GM19372 (cell line): Measurements from ENCODE around the gene OGFR.

Experiments
- ATAC-seq: cut with Tn5 transposase; IDR thresholded peaks from one replicate; pipeline ENCODE4 v1.9.1; 2021; ENCODE audit warnings: mild to moderate bottlenecking, low read depth, moderate library complexity; ENCODE audit not compliant: unreplicated experiment

Gene OGFR

DNA sequence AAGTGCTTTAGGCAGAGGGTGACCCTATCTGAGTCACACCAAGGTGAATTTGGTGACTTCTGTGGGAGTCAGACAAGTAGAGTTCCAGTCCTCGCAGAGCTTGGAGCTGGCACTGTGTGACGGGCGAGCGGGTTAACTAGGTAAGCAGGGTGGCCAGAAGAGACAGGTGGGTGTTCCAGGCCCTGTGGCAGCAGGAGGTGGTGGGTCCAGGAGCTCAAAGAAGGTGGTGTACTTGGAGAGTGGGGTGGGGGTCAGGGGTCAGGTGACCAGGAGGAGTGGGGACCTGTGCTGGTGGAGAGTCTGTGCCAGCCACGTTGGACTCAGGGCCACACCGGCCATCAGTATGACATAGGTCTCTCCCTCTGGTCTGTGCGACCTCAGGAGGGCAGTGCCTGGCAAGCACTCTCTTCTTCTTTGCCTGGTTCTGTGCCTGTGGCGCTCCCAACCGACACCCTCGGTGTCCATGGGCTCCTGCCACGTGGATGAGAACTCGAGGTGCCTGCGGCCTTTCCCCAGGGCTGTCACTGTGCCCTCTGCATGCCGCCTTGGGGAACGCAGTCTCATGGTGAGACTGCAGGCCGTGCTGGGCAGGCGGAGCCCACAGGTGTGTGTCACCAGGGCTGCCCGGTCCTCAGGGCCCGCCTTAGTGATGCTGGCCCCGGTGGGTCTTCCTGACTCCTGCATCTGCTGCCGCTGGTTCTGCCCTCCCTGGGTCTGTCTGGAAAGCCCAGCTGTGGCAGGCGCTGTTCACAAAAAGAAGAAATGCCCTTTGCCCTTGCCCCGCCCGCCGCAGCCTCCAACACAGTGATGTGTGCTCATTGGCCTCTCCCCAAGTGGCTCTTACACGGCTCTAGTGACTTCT, 6.7 kb upstream of the OGFR start:
- no peak for ATAC-seq

DNA sequence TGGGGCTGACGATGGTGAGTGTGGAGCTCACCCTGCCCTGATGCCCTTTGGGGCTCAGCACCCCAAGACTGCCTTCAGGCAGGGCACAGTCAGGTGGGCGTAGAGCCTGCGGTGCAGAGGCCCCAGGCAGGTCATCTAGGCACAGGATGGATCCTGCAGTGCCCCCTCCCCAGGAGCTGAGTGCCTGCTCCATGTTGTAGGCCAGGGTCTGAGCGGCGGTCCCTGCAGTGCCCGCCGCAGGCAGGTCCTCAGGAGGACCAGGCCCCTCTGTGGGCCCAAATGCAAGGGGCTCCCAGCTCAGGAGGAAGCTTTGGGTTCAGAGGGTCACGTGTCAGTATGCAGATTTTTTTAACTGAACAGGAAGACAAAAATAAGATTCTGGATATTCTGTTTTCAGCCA, 5.6 kb upstream of the OGFR start:
- no peak for ATAC-seq

- ATAC-seq: no peak
These were observed 5.2 kb upstream of the OGFR start for GRCh38 chr20:62799459-62799858.

GRCh38 chr20:62799873-62800272, 4.8 kb upstream of the OGFR start:
- ATAC-seq: no peak

DNA sequence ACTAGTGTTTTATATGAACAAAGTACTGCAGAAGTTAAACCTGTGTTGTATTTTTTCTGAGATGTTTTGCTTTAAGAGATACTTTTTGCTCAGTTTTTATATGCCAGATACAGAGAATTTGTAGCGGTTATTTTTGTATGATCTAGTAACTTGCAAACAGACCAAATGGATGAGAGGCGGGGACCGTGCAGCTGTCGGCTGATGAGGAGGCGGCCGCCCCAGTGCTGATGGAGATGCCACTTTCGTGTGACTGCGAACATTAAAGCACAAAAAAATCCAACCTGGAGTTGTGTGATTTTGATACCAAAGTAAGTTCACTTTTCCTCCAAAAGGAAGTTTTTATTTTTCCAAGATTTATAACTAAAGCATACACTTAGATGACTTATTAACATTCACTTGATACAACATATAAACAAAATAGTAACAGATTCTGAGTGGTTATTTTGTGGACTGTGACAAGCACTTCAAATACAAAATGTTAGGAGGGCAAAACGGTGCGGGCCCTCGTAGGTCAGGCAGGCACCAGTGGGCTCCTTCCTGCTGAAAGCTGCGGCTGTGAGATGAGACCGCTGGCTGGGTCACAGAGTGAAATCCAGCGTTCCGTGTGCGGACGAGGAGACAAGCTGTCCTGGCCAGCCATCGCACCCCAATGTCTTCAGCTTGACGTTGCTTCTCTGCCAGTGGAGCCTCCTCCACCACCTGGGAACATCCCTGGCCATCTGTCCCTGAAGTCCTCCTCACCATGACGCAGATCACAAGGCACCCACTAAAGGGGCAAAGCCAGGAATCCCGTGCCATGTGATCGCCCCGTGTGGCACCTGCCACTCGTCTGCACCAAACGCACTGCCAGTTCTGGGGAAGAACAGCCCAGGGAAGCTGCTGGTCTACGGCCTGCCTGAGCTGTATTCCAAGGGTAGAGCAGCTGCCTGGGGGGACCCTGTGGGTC, 4.0 kb upstream of the OGFR start:
- no peak for ATAC-seq

DNA sequence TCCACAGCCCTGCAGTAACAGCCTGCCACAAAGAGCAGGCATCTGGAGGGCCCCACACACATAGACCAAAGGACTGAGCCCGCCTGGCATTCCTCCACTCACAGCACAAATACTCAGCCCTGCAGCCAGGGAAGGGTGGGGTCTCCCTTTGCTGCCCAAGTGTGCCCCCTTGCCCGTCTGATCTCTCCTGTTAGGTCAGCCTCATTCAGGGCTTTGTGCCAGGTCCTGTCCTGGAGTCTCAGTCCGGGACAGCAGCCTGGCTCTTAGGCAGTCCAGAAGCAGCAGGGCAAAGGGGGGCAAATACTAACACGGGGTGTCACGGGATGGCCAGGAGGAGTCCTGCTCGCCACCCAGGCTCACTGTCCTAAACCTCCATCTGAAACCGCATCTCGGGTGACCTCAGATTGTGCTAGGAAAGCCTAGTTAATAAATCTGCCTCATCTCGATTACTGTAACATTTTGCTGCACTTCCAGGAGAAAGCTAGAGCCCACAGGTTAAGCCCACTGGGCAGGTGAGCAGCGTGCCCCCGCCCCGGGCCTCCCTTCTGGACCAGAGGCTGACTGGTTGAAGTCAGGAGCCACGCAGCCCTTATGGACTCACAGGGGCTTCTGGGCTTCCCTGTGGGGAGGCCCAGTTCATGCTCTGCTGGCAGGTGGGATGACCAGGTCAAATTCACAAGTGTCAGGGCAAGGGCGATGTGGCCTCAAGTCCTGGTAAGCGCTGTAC, 3.2 kb upstream of the OGFR start:
- no peak for ATAC-seq

- ATAC-seq: no peak
These were observed 2.5 kb upstream of the OGFR start for GRCh38 chr20:62802026-62802712.

DNA sequence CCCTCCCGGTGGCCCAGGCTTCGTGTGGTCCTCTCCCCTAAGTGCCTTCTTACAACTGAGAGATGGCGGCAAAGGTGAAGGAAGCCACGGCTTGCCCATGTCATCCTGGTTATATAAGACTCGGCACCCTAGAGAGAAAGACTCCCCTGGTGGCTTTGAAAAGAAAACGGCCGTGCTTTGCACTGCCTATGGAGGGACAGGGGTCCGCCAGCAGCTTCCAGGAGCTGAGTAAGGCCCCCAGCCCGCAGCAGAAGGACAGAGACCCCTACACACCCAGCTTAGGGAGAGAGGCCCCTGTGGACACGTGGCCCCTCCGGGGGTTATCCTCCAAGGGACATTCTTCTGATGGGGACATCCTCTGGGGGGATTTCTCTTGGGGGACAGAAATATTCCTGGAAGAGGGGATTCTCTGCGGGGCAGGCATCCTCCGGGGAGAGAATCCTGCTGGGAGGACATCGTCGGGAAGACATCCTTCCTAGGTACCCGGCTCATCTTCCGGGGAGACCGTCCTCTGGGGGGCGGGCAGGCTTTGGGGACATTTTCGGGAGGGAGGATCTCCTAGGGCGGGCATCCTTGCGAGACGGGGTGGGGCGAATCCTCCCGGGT, 511 bp upstream of the OGFR start:
- no peak for ATAC-seq

DNA sequence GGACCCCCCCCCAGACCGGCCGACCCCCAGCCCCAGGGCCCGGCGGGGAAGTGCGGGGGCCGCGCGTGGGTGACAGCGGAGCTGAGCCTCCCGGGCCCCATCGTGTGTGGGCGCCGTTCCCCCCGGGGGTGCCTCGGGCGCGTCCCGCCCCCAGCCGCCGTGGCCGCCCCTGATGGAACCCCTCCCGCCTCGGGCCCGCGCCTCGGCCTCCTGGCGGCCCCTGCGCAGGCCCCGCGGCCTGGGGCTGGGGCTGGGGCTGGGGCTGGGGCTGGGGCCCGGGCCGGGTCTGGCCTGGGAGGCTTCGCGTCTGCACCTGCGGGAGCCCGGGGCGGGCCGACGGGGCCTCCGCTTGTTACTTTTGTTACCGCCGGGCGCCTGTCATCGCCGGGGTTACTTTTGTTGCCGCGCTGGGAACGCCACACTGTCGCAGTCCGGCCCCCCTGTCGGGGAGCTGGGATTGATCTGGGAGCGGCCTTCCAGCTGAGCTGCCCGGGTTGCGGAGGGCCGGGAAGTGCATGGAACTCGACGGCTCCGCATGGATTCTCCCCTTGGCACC, 598 bp downstream of the OGFR start:
- ATAC-seq: peak; percentile 27

DNA sequence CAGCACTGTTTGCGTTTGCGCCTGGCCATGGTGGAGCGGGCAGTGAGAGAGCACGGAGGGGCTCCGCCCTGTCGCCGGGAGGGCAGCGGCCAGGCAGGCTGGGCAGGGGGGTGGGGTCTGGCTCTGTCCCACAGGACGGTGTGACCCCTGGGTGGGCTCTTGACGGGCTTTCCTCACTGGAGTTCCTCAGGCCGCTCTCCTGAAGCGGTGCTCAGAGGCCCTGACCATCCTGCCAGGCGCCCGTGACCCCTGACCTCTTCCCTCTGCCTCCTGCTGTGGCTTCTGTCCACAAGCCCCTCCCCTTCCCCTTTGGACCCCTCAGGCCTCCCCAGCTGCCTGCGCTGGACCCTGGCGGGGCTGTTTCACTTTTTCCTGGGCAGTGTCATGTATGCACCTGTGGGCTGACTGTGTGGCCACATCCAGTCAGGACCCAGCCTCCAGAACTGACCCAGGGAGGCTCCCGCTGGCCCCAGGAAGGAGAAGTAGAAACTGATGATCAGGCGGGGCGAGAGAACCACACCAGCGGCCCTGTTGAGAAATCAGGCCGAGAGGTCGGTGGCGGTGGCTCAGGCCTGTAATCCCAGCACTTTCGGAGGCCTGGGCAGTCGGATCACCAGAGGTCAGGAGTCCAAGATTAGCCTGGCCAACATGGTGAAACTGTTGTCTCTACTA, 1.2 kb downstream of the OGFR start:
- no peak for ATAC-seq

GRCh38 chr20:62806383-62807050, 1.9 kb downstream of the OGFR start:
- no peak for ATAC-seq

- no peak for ATAC-seq
These were observed 3.0 kb downstream of the OGFR start for GRCh38 chr20:62807444-62808210.

DNA sequence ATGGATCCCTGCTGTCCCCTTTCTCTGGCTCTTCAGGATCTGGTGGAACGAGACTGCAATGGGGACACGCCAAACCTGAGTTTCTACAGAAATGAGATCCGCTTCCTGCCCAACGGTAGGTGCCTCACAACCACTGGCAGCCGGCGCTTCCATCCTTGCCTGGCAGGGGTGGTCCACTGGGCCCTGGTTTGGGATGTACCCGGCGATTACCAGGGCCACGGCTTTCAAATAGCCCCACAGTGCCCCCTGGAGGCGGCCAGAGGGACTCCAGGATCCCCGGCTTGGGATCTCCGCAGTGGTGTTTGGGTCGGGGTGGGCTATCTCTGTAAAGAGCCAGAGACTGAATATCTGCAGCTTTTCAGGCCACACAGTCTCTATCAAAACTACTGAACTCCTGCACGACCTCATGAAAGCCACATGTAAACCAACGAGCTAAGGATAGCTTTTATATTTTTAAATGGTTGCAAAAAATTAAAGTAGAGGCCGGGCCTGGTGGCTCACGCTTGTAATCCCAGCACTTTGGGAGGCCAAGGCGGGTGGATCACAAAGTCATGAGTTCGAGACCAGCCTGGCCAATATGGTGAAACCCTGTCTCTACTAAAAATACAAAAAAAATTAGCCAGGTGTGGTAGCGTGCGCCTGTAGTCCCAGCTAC, 3.7 kb downstream of the OGFR start:
- ATAC-seq: no peak

GRCh38 chr20:62809530-62810428, 5.1 kb downstream of the OGFR start:
- ATAC-seq: no peak

GRCh38 chr20:62811320-62811719, 6.7 kb downstream of the OGFR start:
- no peak for ATAC-seq

- ATAC-seq: no peak
These were observed 7.1 kb downstream of the OGFR start for GRCh38 chr20:62811720-62812119.
